ENCODE data around the gene SET. TPM values are rescaled to one million over a fixed set of nuclear protein-coding genes. Genes with fewer than 3 reads are reported as not detected.

SET gene
- total RNA-seq, 1 donor from 2014 or later: 846 TPM

DNA sequence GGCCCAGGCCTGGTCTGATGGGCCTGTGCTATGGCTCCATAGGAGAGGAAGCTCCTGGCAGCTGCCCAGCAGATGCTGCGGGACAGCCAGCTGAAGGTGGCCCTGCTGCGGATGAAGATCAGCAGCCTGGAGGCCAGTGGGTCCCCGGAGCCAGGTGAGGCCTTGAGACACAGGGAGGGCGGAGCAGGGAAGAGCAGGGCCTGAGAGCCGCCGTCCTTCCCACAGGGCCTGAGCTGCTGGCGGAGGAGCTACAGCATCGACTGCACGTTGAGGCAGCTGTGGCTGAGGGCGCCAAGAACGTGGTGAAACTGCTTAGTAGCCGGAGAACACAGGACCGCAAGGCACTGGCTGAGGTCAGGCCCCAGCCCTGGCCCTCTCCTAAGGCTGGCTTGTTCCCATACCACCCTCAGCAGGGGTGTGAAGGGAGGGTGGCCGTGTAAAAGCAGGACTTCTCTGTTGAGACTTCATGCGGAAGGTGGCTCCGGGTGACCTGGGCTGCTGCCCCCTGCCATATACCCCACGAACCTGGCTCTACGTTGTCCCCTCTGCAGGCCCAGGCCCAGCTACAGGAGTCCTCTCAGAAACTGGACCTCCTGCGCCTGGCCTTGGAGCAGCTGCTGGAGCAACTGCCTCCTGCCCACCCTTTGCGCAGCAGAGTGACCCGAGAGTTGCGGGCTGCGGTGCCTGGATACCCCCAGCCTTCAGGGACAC, 17.8 kb downstream of the SET start:
- no peak for FAIRE-seq
- DNase-seq (ENCODE audit: low spot score in 2 of 2): no peak

GRCh38 chr9:128707446-128707845, 18.4 kb downstream of the SET start:
- FAIRE-seq (no peak), DNase-seq (ENCODE audit: low spot score in 2 of 2) (no peak)

DNA sequence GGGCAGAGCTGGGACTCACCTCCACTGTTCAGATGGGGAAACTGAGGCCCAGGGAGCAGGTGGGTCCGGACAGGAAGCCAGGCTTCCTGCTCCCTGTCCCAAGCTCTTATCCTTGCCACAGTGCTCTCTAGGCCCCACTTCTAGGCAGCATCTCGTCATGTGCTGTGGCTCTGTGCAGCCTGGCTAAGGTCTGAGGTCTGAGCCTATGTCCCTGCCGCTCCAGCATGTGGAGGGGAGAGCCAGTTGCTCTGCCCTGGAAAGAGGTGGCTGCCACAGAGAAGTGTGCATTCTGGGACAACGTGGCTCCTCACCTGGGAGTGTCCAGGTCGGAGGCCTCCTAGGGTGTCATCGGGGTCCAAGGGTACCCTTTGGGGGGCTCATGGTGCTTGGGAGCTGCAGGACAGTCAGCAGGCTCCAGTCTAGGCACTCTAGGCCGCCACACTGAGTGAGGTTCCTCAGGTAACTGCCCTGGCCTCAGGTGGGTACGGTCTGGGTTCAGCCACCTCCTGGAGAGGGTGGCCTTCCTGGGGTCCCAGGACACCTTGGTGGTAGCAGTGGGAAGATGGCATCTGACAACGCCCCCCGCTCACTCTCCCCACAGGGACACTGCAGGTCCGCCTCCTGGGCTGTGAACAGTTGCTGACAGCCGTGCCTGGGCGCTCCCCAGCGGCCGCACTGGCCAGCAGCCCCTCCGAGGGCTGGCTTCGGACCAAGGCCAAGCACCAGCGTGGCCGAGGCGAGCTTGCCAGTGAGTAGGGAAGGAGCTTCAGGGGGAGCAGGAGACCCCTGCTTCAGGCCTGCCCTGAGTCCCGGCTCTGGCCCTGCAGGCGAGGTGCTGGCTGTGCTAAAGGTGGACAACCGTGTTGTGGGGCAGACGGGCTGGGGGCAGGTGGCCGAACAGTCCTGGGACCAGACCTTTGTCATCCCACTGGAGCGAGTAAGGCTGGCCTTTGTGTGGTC, 23.7 kb downstream of the SET start:
- no peak for FAIRE-seq
- DNase-seq (ENCODE audit: low spot score in 2 of 2): no peak

- DNase-seq (ENCODE audit: low spot score in 2 of 2) (no peak), FAIRE-seq (no peak)
Measured at GRCh38 chr9:128713411-128713780, 24.4 kb downstream of the SET start.

DNA sequence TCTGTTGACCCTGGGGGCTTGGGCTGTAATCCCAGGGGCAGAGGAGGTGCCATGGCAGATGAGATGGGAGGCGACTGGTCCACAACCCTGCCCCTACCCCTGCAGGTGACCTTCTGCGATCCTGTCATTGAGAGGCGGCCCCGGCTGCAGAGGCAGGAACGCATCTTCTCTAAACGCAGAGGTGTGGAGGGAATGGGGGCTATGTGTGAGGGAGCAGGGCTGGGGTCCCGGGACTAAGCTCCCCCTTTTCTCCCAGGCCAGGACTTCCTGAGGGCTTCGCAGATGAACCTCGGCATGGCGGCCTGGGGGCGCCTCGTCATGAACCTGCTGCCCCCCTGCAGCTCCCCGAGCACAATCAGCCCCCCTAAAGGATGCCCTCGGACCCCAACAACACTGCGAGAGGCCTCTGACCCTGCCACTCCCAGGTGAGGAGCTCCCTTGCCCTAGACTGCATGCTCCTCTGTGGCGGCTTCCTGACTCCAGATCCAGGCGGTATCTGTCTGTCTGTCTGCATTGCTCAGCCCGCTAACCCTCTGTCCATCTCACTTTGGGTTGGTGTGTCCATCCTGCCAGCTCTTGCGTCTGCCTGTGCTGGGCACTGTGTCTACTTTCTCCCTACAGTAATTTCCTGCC, 25.0 kb downstream of the SET start:
- FAIRE-seq: no peak
- no peak for DNase-seq (ENCODE audit: low spot score in 2 of 2)

DNA sequence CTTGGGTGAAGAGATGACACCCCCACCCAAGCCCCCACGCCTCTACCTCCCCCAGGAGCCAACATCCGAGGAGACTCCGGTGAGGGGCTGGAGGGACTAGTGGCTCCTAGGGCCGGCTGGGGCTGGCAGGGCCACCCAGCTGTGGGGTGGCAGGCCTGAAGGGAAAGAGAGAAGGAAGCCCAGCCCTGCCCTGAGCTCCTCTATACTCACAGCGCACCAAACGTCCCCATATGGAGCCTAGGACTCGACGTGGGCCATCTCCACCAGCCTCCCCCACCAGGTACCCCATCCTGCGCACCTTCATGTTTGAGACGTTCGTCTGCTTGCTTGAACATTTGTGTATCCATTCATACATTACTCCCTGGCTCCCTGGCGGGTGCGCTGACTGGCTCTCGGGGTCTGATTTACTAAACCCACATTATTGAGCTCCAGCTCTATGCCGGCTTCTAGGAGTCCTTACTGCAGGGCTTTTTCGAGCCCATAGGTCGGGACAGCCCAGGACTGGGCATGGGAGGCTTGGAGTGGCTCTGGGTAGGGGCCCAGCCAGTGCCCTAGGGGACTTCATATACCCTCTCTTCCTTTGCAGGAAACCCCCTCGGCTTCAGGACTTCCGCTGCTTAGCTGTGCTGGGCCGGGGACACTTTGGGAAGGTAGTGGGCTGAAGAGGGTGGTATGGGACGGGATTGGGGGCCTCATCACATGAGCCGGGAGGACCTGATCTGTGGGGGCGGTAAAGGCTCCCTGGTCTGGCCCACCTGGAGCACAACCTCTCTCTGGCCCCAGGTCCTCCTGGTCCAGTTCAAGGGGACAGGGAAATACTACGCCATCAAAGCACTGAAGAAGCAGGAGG, 25.8 kb downstream of the SET start:
- FAIRE-seq (no peak), DNase-seq (ENCODE audit: low spot score in 2 of 2) (no peak)

GRCh38 chr9:128715436-128715750, 26.4 kb downstream of the SET start:
- FAIRE-seq (no peak), DNase-seq (ENCODE audit: low spot score in 2 of 2) (no peak)

DNA sequence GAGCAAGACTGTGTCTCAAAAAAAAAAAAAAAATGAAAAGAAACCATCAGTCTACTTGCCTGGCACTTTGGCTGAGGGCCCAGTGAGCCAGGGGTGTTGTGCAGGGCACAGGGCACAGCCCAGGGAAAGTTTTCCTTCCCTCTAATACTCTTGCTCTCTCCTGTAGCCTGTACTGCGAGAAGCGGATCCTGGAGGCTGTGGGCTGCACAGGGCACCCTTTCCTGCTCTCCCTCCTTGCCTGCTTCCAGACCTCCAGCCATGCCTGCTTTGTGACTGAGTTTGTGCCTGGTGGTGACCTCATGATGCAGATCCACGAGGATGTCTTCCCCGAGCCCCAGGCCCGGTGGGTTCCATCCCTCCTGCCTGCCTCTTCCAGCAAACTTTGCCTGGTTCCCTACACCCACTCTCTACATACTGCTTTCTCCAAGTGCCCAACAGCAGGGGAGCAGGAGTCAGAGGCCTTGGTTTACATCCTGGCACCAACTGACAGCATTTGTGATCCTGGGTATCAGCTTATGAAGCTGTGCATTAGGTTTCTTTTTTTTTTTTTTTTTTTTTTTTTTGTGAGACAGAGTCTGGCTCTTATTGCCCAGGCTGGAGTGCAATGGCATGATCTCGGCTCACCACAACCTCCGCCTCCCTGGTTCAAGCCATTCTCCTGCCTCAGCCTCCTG, 27.7 kb downstream of the SET start:
- no peak for DNase-seq (ENCODE audit: low spot score in 2 of 2)
- FAIRE-seq: no peak

- FAIRE-seq (no peak), DNase-seq (ENCODE audit: low spot score in 2 of 2) (no peak)
Measured at GRCh38 chr9:128718047-128718446, 29.0 kb downstream of the SET start.

GRCh38 chr9:128718475-128718874, 29.5 kb downstream of the SET start:
- FAIRE-seq: no peak
- no peak for DNase-seq (ENCODE audit: low spot score in 2 of 2)

DNA sequence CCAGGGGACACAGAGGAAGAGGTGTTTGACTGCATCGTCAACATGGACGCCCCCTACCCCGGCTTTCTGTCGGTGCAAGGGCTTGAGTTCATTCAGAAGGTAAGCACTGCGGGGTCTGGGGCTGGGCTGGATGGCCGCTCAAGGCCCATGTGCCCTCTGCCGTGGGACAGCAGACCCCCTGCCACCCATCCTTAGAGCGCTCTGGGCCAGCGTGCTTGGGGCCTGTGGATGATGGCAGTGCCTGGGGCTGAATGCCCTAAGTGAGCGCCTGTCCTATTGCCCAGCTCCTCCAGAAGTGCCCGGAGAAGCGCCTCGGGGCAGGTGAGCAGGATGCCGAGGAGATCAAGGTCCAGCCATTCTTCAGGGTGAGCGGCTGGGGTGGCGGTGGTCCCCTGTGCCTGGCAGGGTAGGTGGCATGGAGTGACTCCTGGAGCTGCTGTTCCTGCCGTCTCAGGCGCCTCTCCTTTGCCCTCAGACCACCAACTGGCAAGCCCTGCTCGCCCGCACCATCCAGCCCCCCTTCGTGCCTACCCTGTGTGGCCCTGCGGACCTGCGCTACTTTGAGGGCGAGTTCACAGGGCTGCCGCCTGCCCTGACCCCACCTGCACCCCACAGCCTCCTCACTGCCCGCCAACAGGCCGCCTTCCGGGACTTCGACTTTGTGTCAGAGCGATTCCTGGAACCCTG, 31.0 kb downstream of the SET start:
- FAIRE-seq: no peak
- no peak for DNase-seq (ENCODE audit: low spot score in 2 of 2)

DNA sequence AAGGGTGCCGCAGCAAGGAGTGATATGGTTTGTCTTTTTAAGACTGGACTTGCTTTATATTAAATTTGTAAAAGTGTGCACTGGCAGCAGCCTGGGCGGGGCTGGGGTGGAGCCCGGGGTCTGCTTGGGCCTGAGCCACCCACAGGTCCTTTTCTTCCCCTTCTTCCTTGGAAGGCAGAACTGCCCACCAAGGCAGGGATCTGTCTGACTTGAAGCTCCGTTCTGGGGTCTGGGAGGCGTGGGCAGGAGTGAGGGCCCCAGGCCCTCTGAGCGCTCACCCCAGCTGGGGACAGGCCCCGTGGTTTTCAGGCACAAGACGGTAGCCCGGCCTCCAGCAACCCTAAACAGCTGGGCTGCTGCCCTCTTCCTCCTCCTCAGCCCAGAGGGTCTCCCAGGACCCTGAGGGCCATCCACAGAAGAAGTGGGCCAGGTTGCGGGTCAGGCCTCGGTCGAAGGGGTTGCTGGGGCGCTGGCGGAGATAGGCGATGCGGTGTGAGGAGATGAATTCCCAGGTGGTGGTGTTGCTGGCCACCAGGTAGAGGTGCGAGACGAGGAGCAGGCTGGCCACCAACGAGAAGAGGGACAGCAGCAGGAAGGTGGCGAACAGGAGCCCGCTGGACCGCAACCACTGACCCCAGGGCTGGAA, 31.9 kb downstream of the SET start:
- DNase-seq (ENCODE audit: low spot score in 2 of 2) (no peak), FAIRE-seq (no peak)

DNA sequence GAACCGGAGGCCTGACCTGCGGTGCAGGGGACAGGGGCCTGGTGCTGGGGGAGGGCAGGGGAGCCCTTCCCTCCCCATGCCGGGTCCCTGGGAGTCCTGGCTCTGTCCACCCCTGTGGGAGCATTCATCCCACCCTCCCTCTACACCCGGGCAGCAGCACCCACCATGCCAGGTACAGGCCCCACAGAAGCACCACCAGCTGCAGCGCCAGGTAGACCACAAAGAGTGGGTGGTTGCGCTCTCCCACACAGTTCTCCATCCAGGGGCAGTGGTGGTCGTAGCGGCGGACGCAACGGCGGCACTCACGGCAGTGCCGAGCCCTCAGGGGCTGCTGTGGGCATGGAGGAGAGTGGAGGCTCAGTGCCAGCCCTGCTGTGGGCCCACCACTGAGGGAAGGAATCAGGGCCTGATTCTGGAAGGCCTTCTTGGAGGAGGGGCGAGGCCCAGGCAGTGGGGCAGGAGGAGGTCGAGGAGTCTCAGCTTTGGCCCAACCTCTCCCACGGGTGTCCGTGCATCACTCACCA, 32.5 kb downstream of the SET start:
- DNase-seq (ENCODE audit: low spot score in 2 of 2) (no peak), FAIRE-seq (no peak)

GRCh38 chr9:128722380-128723351, 33.6 kb downstream of the SET start:
- FAIRE-seq: no peak

GRCh38 chr9:128723352-128723865, 34.4 kb downstream of the SET start:
- DNase-seq (ENCODE audit: low spot score in 2 of 2): no peak
- no peak for FAIRE-seq

More at GRCh38 chr9:128722380-128723351, 33.6 kb downstream of the SET start:
- no peak for DNase-seq (ENCODE audit: low spot score in 2 of 2)

- no peak for FAIRE-seq
- peak; percentile 98 to 99 for DNase-seq (ENCODE audit: low spot score in 2 of 2)
Measured at GRCh38 chr9:128723866-128724743, 35.1 kb downstream of the SET start, which contains the start of gene ZDHHC12. Gene ZDHHC12 (minus strand): TSS chr9:128724127. CDS start chr9:128724093, 34 bp downstream.

Data from frontal cortex (tissue), 4 donors.